Measurements from ENCODE around the gene GLRA3. TPM values are rescaled to one million over a fixed set of nuclear protein-coding genes. Genes with fewer than 3 reads are reported as not detected.

The GLRA3 gene
- polyA plus RNA-seq, 1 donor (not counting 4 experiments of a cell fraction or from before 2014, with no cell fraction given): not detected

GRCh38 chr4:174598800-174599199 is 230.2 kb downstream of the GLRA3 start:
- H3K27me3 ChIP-seq (ENCODE audit: control insufficient read depth, extremely low read depth, insufficient read depth, low read length): no peaks in the 10 kb centered on the region
- H4K20me1 ChIP-seq (ENCODE audit: control insufficient read depth, extremely low read depth, insufficient read depth, low read length): no peaks in the 10 kb centered on the region
- TF ChIP-seq EZH2 (IDR thresholded peaks at IDR 0.05; ENCODE audit: low read length) (no peak), CTCF (optimal IDR thresholded peaks at IDR 0.05 in 1 of 3, IDR thresholded peaks at IDR 0.05 in 1 of 3, conservative IDR thresholded peaks at IDR 0.05 in 1 of 3; ENCODE audit: extremely low read depth in 1 of 3, insufficient read depth in 2 of 3, low read length in 3 of 3) (no peak)
- no peaks in the 10 kb centered on the region for H3K9me3 ChIP-seq (ENCODE audit: control insufficient read depth, low read depth, low read length)
- no peaks in the 10 kb centered on the region for H3K36me3 ChIP-seq (ENCODE audit: control insufficient read depth in 2 of 2, extremely low read depth in 1 of 2, insufficient read depth in 2 of 2, low read length in 2 of 2)
- no peak overlapping the region for H3K4me3 ChIP-seq (ENCODE audit: control insufficient read depth in 2 of 3, extremely low read depth in 1 of 3, insufficient read depth in 2 of 3, low read depth in 1 of 3, low read length in 3 of 3)
- DNase-seq (ENCODE audit: low read depth, low spot score): no peak
- H2AFZ ChIP-seq (ENCODE audit: control insufficient read depth, low read length): no peak overlapping the region
- H3K9me1 ChIP-seq (ENCODE audit: control insufficient read depth, extremely low read depth, insufficient read depth, low read length): no peaks in the 10 kb centered on the region
- no peak overlapping the region for H3K27ac ChIP-seq (ENCODE audit: control insufficient read depth, insufficient read depth, low read length)
- H3K4me1 ChIP-seq (ENCODE audit: control insufficient read depth, extremely low read depth, insufficient read depth, low read length): peaks cover 2% of the 10 kb centered on the region
- no peaks in the 10 kb centered on the region for H3K79me2 ChIP-seq (ENCODE audit: control insufficient read depth, insufficient read depth, low read length)
- no peak overlapping the region for H3K4me2 ChIP-seq (ENCODE audit: control insufficient read depth, extremely low read depth, insufficient read depth, low read depth, low read length)
- H3K9ac ChIP-seq (ENCODE audit: control insufficient read depth, extremely low read depth, insufficient read depth, low read length): no peak overlapping the region
- dilution Hi-C loops (cut with MboI; ENCODE audit: extremely low pct_ligation_motif_present, low sequenced_read_pairs): no loop called here
- FAIRE-seq: no peak

- dilution Hi-C loops (cut with MboI; ENCODE audit: extremely low pct_ligation_motif_present, low sequenced_read_pairs): no loop called here
- no peak overlapping the region for H3K27ac ChIP-seq (ENCODE audit: control insufficient read depth, insufficient read depth, low read length)
- TF ChIP-seq CTCF (optimal IDR thresholded peaks at IDR 0.05 in 1 of 3, IDR thresholded peaks at IDR 0.05 in 1 of 3, conservative IDR thresholded peaks at IDR 0.05 in 1 of 3; ENCODE audit: extremely low read depth in 1 of 3, insufficient read depth in 2 of 3, low read length in 3 of 3): no peak
- no peak for TF ChIP-seq EZH2 (IDR thresholded peaks at IDR 0.05; ENCODE audit: low read length)
- H3K9ac ChIP-seq (ENCODE audit: control insufficient read depth, extremely low read depth, insufficient read depth, low read length): no peak overlapping the region
- no peak overlapping the region for H3K4me2 ChIP-seq (ENCODE audit: control insufficient read depth, extremely low read depth, insufficient read depth, low read depth, low read length)
- peaks cover 2% of the 10 kb centered on the region for H3K4me1 ChIP-seq (ENCODE audit: control insufficient read depth, extremely low read depth, insufficient read depth, low read length)
- no peaks in the 10 kb centered on the region for H4K20me1 ChIP-seq (ENCODE audit: control insufficient read depth, extremely low read depth, insufficient read depth, low read length)
- no peak overlapping the region for H3K4me3 ChIP-seq (ENCODE audit: control insufficient read depth in 2 of 3, extremely low read depth in 1 of 3, insufficient read depth in 2 of 3, low read depth in 1 of 3, low read length in 3 of 3)
- no peaks in the 10 kb centered on the region for H3K79me2 ChIP-seq (ENCODE audit: control insufficient read depth, insufficient read depth, low read length)
- no peaks in the 10 kb centered on the region for H3K27me3 ChIP-seq (ENCODE audit: control insufficient read depth, extremely low read depth, insufficient read depth, low read length)
- H2AFZ ChIP-seq (ENCODE audit: control insufficient read depth, low read length): no peak overlapping the region
- FAIRE-seq: no peak
- no peak for DNase-seq (ENCODE audit: low read depth, low spot score)
- no peaks in the 10 kb centered on the region for H3K9me1 ChIP-seq (ENCODE audit: control insufficient read depth, extremely low read depth, insufficient read depth, low read length)
- no peaks in the 10 kb centered on the region for H3K36me3 ChIP-seq (ENCODE audit: control insufficient read depth in 2 of 2, extremely low read depth in 1 of 2, insufficient read depth in 2 of 2, low read length in 2 of 2)
- H3K9me3 ChIP-seq (ENCODE audit: control insufficient read depth, low read depth, low read length): no peaks in the 10 kb centered on the region
These were observed 232.5 kb downstream of the GLRA3 start for GRCh38 chr4:174596513-174596912.
